Cortex of kidney (tissue), 1 donor: ENCODE measurements around the gene ALDH1L1.

Experiments
- DNase-seq: peaks from one replicate; lab custom pipeline; 2025; lab: John Stamatoyannopoulos, UW

The ALDH1L1 gene

GRCh38 chr3:126119976-126120375 is 60.4 kb downstream of the ALDH1L1 start:
- DNase-seq = no peak

- no peak for DNase-seq
These were observed 61.2 kb downstream of the ALDH1L1 start for GRCh38 chr3:126119008-126119675.

- DNase-seq = no peak
These were observed 61.8 kb downstream of the ALDH1L1 start for GRCh38 chr3:126118591-126118990.

- no peak for DNase-seq
These were observed 62.6 kb downstream of the ALDH1L1 start for GRCh38 chr3:126117786-126118185.

- DNase-seq = no peak
These were observed 63.2 kb downstream of the ALDH1L1 start for GRCh38 chr3:126117212-126117611.

GRCh38 chr3:126116526-126116925 is 63.9 kb downstream of the ALDH1L1 start:
- no peak for DNase-seq

GRCh38 chr3:126114443-126115386 is 65.7 kb downstream of the ALDH1L1 start:
- no peak for DNase-seq

GRCh38 chr3:126113733-126114442 is 66.5 kb downstream of the ALDH1L1 start:
- no peak for DNase-seq

GRCh38 chr3:126113238-126113555 is 67.2 kb downstream of the ALDH1L1 start:
- no peak for DNase-seq

- no peak for DNase-seq
These were observed 67.7 kb downstream of the ALDH1L1 start for GRCh38 chr3:126112531-126113237.

- DNase-seq = no peak
These were observed 68.6 kb downstream of the ALDH1L1 start for GRCh38 chr3:126111566-126112475.

GRCh38 chr3:126111126-126111551 is 69.2 kb downstream of the ALDH1L1 start:
- DNase-seq = no peak

GRCh38 chr3:126110431-126111125 is 69.8 kb downstream of the ALDH1L1 start:
- DNase-seq = no peak

GRCh38 chr3:126109880-126110235 is 70.5 kb downstream of the ALDH1L1 start:
- DNase-seq = no peak

GRCh38 chr3:126109146-126109879 is 71.1 kb downstream of the ALDH1L1 start:
- DNase-seq = no peak

GRCh38 chr3:126108676-126109050 is 71.7 kb downstream of the ALDH1L1 start:
- no peak for DNase-seq

- DNase-seq = no peak
These were observed 72.3 kb downstream of the ALDH1L1 start for GRCh38 chr3:126107957-126108675.

- no peak for DNase-seq
These were observed 73.0 kb downstream of the ALDH1L1 start for GRCh38 chr3:126107203-126107939.
